EL (cell line): ENCODE measurements around the gene THY1.
A peak's percentile ranks its signal among the peaks of the same experiment; 100 is the strongest.
"Not testable (repeated sequence)": the region's sequence is repeated elsewhere in the genome, so short reads cannot be mapped to it uniquely, and the experiment has no call there.

Experiments
- DNase-seq: peaks from one replicate; pipeline ENCODE4 v3.0.0-alpha.2; 2016

Gene THY1

GRCh38 chr11:119417726-119418540, 5.0 kb downstream of the THY1 start:
- DNase-seq = peak; percentile 98

- DNase-seq = peak; percentile 83
Measured at GRCh38 chr11:119416606-119417580, 6.1 kb downstream of the THY1 start.

- DNase-seq = no peak
Measured at GRCh38 chr11:119415966-119416365, 7.0 kb downstream of the THY1 start.

GRCh38 chr11:119415517-119415916, 7.5 kb downstream of the THY1 start:
- DNase-seq = no peak

GRCh38 chr11:119414734-119415133, 8.2 kb downstream of the THY1 start:
- no peak for DNase-seq

- DNase-seq = no peak
Measured at GRCh38 chr11:119414321-119414720, 8.7 kb downstream of the THY1 start.

- DNase-seq = no peak
Measured at GRCh38 chr11:119412072-119412471, 10.9 kb downstream of the THY1 start.

- no peak for DNase-seq
Measured at GRCh38 chr11:119410501-119410900, 12.5 kb downstream of the THY1 start.

- DNase-seq = no peak
Measured at GRCh38 chr11:119409731-119410130, 13.2 kb downstream of the THY1 start.

GRCh38 chr11:119406005-119406404, 17.0 kb downstream of the THY1 start:
- DNase-seq = peak; percentile 27

- not testable (repeated sequence) for DNase-seq
Measured at GRCh38 chr11:119405448-119405847, 17.5 kb downstream of the THY1 start.

- peak; percentile 38 for DNase-seq
Measured at GRCh38 chr11:119404872-119405271, 18.1 kb downstream of the THY1 start.

- no peak for DNase-seq
Measured at GRCh38 chr11:119403021-119403420, 20.0 kb downstream of the THY1 start.

GRCh38 chr11:119402470-119402869, 20.5 kb downstream of the THY1 start:
- no peak for DNase-seq

GRCh38 chr11:119400860-119401259, 22.1 kb downstream of the THY1 start:
- DNase-seq = no peak

GRCh38 chr11:119397740-119398139, 25.2 kb downstream of the THY1 start:
- DNase-seq = no peak

GRCh38 chr11:119396835-119397234, 26.1 kb downstream of the THY1 start:
- no peak for DNase-seq

GRCh38 chr11:119391275-119391674, 31.7 kb downstream of the THY1 start:
- DNase-seq = no peak

GRCh38 chr11:119389611-119390254, 33.2 kb downstream of the THY1 start:
- DNase-seq = no peak

- no peak for DNase-seq
Measured at GRCh38 chr11:119388103-119388502, 34.9 kb downstream of the THY1 start.

- no peak for DNase-seq
Measured at GRCh38 chr11:119384332-119384731, 38.6 kb downstream of the THY1 start.

- not testable (repeated sequence) for DNase-seq
Measured at GRCh38 chr11:119382513-119382912, 40.5 kb downstream of the THY1 start.

- no peak for DNase-seq
Measured at GRCh38 chr11:119382101-119382500, 40.9 kb downstream of the THY1 start.
